GM12874 (cell line): ENCODE measurements around the gene ADCY5.

Experiments used
- CTCF ChIP-seq: IDR thresholded peaks from 2 replicates; pipeline ENCODE4 v1.5.1; 2011; ENCODE audit warnings: low read depth, mild to moderate bottlenecking, control low read depth, low read length, moderate library complexity; ENCODE audit not compliant: insufficient read depth

The ADCY5 gene

GRCh38 chr3:123457841-123458240 lies 9.0 kb upstream of the ADCY5 start:
- TF ChIP-seq CTCF = no peak

DNA sequence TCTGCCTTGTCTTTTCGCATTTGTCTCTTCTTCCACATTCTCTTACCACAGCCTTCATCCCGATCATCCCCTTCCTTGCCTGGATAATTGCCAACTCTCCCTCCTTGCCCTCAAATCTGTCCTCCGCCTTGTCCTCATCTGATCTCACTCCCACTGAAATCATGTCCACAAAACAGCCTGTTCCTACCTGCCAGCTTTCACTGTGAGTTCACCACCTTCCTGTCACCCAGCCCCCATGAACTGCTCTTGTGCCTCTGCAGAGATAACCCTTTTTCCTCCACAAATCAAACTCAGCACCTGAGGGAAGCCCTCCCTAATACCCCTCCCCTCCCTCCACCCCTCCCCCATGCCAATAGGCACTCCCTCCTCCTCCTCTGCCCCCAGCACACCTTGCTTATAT lies 4.8 kb upstream of the ADCY5 start:
- no peak for TF ChIP-seq CTCF

- TF ChIP-seq CTCF = no peak
Measured at GRCh38 chr3:123451186-123451585, 2.3 kb upstream of the ADCY5 start.

DNA sequence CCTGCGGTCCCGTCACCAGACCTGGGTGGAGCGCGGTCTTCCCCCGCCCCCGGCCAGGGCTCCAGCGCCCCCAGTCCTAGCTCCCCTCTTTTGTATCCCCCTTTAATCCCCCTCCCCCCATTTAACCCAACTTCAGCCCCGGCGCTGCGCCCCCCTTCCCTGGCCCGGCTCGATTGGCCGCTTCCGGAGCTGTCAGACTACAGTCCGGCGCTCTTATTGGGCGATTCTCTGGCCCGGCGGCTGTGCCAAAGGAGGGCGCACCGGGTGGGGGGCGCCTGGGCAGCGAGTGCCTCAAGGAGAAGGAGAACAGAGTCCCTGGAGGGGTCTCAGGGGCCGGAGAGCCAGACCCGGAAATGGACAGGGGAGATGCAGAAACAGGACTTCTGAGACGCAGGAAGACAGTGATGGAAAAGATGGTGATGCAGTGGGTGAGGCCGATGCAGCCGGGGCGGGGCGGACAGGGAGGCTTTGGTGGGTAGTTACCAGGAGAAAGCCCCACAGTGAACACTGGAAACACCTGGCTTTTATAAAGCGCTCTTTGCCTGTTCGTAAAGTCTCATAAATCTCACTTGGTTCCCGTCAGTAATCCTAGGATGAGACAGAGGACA lies 1.2 kb upstream of the ADCY5 start:
- no peak for TF ChIP-seq CTCF

DNA sequence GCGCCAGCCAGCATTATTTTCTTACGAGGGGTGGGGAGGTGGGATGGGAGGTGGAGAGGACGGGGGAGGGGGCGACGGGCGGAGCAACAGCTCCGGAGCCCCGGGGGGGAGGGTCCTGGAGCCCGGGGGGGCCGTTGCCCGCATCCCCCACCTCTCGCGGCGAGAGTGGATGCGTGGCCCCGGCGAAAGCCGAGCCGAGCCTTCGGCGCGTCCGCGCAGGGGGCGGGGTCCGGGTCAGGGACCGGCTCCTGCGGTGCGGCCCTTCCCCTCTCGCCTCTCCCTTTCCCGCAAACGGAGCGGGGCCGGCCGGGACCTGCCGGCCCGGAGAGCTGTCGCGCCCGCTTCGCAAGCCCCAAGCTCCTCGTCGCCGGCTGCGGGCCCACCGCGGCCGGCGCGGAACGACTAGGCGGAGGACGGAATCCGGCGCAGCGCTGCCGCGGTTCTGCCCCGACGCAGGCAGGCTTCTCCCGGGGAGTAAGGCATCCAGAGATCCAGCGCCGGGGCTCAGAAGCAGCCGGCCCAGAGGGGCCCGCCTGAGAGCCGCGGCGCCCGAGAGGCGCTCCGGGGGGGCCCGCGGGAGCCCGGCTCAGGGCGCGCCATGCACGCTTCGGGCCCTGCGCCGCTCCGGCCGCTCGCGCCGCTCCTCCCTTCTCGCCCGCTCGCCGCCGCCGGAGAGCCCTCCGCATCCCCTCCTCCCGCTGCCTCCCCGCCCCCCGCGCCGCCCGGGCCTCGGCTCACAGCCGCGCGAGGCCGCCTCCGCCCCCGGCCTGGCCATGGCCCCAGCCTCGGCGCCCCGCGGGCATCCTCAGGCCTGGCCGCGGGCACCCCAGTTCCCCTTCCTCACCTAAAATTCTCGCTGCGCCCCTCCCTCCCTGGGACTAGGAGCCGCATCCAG lies 459 bp upstream of the ADCY5 start:
- no peak for TF ChIP-seq CTCF

GRCh38 chr3:123447749-123448517 lies 957 bp downstream of the ADCY5 start:
- TF ChIP-seq CTCF = no peak; the same call in none of the 2 replicates

DNA sequence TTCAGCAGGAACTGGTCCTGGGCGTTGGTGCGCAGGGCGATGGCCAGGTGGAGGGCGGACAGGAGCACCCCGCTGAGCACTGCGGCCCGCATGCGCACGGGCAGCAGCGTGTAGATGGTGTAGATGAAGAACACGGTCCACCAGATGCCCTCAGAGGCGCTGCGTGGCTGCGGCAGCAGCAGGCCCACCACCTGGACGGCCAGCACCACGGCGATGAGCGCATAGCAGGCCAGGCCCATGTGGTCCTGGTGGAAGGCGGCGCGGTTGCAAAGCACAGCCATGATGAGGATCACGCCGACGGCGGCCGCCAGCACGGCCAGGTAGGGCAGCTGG lies 1.5 kb downstream of the ADCY5 start:
- TF ChIP-seq CTCF = no peak
